ENCODE measurements around the gene KLK14.

Gene KLK14

DNA sequence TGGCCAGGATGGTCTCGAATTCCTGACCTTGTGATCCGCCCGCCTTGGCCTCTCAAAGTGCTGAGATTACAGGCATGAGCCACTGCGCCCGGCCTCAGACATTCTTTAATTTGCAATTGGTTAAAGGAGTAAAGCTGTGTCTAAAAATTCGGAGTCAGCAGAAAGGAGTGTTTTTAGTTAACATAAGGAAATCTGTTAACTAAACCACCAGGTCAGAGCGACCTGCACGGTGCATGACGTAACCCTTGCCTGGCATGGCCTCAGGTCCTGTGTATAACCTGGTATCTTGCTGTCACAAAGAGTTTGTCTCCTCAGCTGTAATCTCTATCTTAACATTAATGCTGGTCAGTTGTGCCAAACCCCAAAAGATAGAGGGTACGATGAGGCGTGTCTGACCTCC lies 38.4 kb downstream of the KLK14 start:
- no peak for DNase-seq (ENCODE audit: low read depth in 2 of 2)

DNA sequence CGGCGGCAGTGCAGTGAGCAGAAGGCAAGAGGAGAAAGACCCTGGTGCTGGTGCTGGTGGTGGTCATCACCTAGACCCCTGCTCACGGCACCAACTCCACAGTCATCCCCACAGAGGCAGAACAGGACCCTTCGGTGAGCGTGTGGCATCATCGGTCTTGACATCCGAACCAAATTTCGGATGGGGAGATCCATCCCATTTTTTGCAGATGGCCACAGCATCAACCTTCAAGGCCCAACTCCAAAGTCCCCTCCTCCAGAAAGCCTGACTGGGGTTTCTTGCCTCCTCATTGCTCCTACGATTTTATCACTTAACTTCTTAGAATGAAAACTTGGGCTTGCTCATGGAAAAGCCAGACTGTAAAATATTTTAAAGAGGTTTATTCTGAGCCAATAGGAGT lies 39.2 kb downstream of the KLK14 start:
- no peak for DNase-seq (ENCODE audit: low read depth in 2 of 2)

DNA sequence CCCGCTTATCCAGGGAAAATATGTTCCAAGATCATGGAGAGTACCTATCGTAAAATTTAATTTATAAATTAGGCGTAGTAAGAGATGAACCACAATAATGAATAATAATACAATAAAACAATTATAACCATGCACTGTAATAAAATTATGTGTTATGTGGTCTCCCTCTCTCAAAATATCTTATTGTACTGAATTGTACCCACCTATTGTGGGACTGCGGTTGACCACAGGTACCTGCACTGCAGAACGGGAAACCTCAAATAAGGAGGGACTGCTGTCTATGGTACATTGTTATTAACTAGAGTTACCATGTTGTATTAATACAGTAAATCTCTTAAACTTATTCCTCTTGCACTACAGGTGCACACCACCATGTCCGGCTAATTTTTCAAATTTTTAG lies 42.5 kb downstream of the KLK14 start:
- no peak for DNase-seq (ENCODE audit: low read depth in 2 of 2)

DNA sequence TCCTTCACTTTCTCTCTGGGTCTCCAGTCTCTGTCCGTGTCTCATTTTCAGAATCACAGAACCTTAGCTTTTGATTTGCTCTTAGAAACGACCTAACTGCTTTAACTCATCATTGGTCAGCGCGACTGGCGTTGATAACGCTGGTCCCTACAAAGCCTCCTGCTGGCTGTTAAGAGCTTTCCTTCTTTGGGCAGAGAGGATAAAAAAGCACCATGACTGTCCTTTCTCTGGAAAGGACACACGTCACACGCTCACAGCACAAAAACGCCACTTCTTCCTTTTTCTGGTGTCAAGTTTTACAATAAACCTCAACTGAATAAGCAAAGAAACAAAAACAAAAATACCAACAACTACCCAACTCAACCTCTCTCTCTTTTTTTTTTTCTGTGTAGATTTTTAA lies 46.2 kb downstream of the KLK14 start:
- DNase-seq (ENCODE audit: low read depth in 2 of 2), result no peak

DNA sequence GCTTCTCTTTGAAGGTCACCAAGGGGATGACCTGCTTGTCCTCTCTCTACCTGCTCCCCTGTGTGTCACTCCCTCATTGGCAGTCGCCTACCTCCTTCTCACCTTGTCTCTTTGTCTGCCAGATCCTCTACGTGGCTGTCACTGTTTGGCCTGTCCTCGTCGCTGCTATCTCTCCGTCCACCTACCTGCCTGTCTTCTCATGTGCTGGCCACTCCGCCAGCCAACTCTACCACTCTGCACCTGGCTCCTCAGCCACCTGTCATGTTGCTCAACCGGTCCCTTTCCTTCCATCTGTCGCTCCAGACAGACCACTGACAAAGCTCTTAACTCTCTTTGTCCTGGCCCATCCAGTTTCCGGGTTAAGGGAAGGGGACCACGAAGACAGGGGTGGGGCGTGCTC lies 48.0 kb downstream of the KLK14 start, which contains the start of gene KLK12:
TSS of gene KLK12 (minus strand) at position 299 of the 400 bp plus-strand sequence. CDS start 381 bp downstream, outside the sequence.
- DNase-seq (ENCODE audit: low read depth in 2 of 2), result no peak

DNA sequence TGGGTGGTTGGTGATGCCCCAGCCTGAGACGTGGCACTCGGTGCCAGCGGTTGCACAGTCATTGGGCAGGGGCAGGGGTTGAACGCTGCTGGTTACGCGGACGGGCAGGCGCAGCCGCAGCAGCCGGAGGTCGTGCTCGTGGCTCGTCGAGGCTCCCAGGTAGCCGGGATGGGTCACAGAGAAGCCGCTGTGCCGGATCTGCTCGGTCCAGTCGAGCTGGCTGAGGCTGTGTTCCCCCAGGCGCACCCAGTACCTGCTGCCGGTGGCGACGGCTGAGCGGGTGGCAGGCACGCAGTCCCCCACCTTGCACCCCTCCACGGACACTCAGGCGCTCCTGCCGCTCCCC lies 50.8 kb downstream of the KLK14 start:
- DNase-seq (ENCODE audit: low read depth in 2 of 2), result no peak

DNA sequence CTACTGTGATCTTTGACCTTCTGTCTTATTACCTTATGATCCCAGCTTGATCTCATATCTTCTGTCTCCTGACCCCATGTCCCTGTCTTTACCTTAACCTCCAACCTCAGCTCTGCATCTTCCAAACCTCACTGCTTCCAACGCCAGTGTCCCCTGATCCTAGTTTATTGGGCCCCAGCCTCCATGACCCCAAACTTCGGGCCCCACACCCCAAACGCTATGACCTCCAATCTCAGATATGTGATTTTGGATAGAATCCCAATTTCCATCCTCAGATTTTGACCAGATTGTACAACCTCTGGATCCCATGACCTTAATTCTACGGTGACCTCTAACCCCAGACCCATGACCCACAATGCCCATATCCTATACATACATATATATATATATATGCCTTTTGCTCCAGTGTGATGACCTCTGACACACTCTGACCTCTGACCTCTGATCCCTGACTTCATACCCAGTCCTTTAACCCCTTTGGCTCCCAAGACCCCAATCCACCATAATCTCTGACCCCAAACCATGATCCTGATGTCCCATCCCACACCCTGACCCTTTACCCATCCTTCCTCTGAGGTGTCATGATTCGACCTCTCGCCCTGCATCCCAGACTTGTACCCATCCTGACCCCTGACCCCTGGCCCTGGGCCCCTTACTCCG lies 51.3 kb downstream of the KLK14 start:
- DNase-seq (ENCODE audit: low read depth in 2 of 2), result no peak

DNA sequence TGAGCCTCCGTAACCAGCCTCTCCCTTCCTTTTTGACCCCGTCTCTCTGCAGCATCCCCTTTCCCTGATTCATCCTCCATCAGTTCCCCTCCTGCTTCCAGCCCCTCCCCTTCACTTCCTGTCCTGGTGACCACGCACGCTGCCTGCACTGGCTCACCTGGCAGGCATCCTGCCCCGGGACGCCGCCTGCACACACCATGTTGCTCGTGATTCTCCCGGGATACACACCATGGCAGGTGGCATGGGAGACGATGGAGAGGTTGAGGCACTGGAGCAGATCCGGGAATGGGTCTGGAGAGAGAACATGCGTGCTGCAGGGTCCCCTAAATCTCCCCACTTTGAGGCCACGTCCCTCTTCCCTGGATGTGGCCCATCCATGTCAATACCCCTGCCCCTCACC lies 52.1 kb downstream of the KLK14 start:
- DNase-seq (ENCODE audit: low read depth in 2 of 2), result no peak

DNA sequence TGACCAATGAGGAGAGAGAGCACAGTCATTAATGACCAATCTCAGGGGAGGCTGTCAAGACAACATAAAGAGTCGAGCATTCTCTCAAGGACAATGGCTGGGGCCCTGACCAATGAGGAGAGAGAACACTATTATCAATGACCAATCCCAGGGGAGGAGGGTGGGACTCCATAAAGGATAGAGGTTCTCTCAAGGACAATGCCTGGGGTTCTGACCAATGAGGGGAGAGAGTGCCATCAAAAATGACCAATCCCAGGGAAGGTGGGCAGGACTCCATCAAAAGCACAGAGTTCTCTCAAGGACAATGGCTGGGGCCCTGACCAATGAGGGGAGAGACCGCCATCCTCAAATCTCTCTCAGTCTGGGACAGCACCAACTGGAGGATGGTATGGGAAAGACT lies 53.0 kb downstream of the KLK14 start:
- no peak for DNase-seq (ENCODE audit: low read depth in 2 of 2)

Measured in stimulated activated CD8-positive, alpha-beta memory T cell treated with anti-CD3 and anti-CD28 coated beads, Interleukin-7, amount 100 ng/mL, for 4 hours (primary cell).